Hindlimb muscle (tissue), 1 donor: ENCODE results near the gene AKR1E2. TPM values are rescaled to one million over a fixed set of nuclear protein-coding genes. Genes with fewer than 3 reads are reported as not detected.

ENCODE experiments used
- DNase-seq: peaks from one replicate; pipeline ENCODE4 v3.0.0-alpha.2; 2013
- polyA plus RNA-seq: library from polyadenylated mRNA; unstranded; fragments of 120-200 nt; gene quantifications from one replicate; pipeline ENCODE4 v1.2.1, GENCODE V29; 2013; ENCODE audit not compliant: insufficient read length

AKR1E2 gene
- polyA plus RNA-seq: 3.8 TPM

GRCh38 chr10:4825868-4826791, at the start of gene AKR1E2:
TSS of gene AKR1E2 (plus strand) at chr10:4826207. CDS start at chr10:4826325, 118 bp downstream.
- peak; percentile 80 for DNase-seq

- DNase-seq: no peak
Observed at GRCh38 chr10:4776234-4776638, 49.8 kb upstream of the AKR1E2 start.

GRCh38 chr10:4778761-4779160, 47.2 kb upstream of the AKR1E2 start:
- DNase-seq: no peak

GRCh38 chr10:4780091-4780490, 45.9 kb upstream of the AKR1E2 start:
- DNase-seq: no peak

DNA sequence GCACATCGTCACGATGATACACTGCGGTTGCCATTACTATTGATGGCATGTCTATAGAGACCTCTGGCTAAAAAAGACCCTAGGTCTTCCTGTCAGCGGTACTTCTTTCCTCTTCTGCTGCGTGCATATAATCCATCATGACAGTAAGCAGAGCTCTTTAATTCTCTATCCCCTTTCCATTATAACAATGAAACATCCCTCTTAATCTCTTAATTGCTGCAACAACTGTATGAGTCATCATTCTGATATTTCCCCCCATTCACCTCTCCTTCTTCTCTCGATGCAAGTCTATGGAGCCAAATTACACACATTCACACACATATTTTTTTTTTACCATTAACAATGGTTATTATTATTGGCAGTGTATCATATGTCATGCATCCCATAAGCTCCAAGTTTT, 45.2 kb upstream of the AKR1E2 start:
- no peak for DNase-seq

DNA sequence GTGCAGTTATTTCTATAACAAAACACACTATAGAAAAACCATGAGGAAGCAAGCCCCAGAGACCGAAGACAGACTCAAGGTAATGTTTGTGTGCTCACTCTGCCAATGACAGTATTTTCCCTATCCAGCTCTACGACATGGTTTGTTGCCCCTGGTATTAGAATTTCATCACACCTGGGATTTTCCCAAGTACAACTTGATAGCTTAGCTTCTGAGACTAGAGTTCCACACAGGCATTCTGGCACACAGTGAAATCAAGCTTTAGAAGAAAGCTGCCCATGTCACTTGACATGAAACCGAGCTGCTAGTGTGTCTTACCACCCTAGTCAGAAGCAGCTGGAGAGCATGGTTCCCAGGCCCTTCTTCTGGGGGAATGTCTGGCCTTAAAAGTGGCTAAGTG, 44.1 kb upstream of the AKR1E2 start:
- no peak for DNase-seq

GRCh38 chr10:4784667-4785333, 41.2 kb upstream of the AKR1E2 start:
- DNase-seq: no peak

- DNase-seq: no peak
Observed at GRCh38 chr10:4786043-4786839, 39.8 kb upstream of the AKR1E2 start.

DNA sequence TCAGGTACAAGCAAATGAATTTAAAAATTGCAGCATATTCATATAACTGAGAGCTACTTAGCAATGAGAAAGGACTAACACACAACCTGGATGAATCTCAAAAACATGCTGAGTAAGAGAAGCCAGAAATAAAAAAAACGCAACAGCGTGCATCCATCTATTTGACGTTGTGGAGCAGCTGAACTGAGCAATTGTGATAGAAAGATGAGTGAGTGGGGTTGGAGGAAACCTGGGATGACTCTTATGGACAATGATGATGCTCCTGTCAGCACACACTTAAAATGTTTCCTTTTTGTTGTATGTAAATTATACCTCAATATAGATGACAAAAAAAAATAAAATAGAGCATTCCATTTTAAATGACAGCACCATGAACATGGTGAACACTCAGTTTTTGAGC, 36.0 kb upstream of the AKR1E2 start:
- DNase-seq: no peak

- DNase-seq: no peak
Observed at GRCh38 chr10:4790922-4791321, 35.1 kb upstream of the AKR1E2 start.

DNA sequence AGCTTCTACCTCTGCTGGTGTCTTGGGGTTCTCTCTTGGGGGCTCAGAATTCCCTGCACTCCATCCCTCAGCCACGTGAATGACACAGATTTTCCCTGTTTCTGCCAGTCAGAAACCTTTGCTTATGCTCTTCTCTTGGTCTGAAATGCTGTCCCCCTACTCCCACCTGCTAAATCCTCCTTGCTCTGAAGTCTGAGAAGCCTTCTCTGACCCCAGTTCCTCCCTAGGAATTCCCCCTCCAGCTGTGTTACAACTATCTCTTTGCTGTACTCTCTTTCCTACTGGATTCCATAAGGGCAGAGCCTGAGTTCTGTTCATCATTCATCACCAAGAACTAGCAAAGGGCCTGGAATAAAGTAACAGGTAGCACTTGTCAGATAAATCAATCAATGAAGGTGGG, 33.6 kb upstream of the AKR1E2 start:
- no peak for DNase-seq

GRCh38 chr10:4801405-4801804, 24.6 kb upstream of the AKR1E2 start:
- DNase-seq: no peak

GRCh38 chr10:4802711-4803487, 23.1 kb upstream of the AKR1E2 start:
- no peak for DNase-seq

DNA sequence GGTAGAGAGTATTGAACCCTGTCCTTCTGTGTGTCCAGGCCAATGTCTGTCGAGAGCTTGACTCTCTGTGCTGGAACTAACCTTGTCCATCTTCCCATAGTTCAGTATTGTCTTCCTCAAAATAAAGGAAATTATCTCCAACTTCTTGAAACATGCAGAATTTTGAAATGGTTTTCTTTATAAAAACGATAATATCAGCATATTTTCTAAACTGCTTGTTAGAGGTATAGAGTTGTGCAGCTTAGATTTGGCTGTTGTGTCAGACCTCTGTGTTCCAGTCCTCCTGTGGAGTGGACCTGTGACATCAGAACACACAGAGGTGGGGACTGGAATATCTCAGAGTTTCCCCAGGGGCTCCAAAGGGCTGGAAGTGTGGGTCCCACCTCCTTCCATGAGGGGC, 22.2 kb upstream of the AKR1E2 start:
- no peak for DNase-seq

DNA sequence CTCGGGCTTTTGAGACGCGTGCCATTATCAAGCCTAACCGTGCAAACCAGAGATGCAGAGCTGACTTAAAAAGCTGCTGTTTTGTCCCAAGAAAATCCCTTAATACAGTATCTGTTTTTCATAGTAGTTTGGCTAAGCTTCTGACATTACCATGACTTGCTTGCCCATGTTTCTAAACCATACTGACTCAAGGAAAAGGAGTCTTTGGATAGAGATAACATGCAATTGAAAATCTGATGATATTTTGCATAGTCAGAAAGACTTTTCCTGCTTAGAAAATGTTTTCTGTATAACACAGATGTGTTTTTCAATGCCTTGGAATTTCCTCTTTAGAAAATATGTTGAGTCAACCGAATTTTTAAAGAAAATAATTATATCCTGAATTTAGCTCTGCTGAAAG, 21.5 kb upstream of the AKR1E2 start:
- DNase-seq: no peak

- no peak for DNase-seq
Observed at GRCh38 chr10:4806534-4806933, 19.5 kb upstream of the AKR1E2 start.

GRCh38 chr10:4807761-4808507, 18.1 kb upstream of the AKR1E2 start:
- no peak for DNase-seq

- DNase-seq: no peak
Observed at GRCh38 chr10:4809156-4809555, 16.9 kb upstream of the AKR1E2 start.

- no peak for DNase-seq
Observed at GRCh38 chr10:4810092-4810491, 15.9 kb upstream of the AKR1E2 start.

- DNase-seq: no peak
Observed at GRCh38 chr10:4812046-4812445, 14.0 kb upstream of the AKR1E2 start.

- DNase-seq: no peak
Observed at GRCh38 chr10:4813023-4813422, 13.0 kb upstream of the AKR1E2 start.

- no peak for DNase-seq
Observed at GRCh38 chr10:4813496-4813895, 12.5 kb upstream of the AKR1E2 start.
